CD14-positive monocyte (primary cell): Measurements from ENCODE around the gene LENEP. TPM values are rescaled to one million over a fixed set of nuclear protein-coding genes. Genes with fewer than 3 reads are reported as not detected.

ENCODE experiments used
- DNase-seq, 3 donors: peaks; one replicate each; pipeline ENCODE4 v3.0.0-alpha.2; 2011 to 2022
- H2AFZ ChIP-seq: 2 replicates; pipeline ENCODE4 v1.6.0; 2012; ENCODE audit warnings: mild to moderate bottlenecking, low read depth, low read length, inconsistent platforms; ENCODE audit not compliant: insufficient read depth, poor library complexity, severe bottlenecking
- H3K27ac ChIP-seq, 2 donors: 1 replicate in 1 of 2; 2 replicates in 1 of 2; pipeline ENCODE4 v1.5.1; 2012 to 2013; ENCODE audit warnings: low read length in 2 of 2, control low read depth in 1 of 2, inconsistent platforms in 1 of 2, low read depth in 1 of 2, mild to moderate bottlenecking in 1 of 2
- H3K27me3 ChIP-seq, 2 donors: one replicate each; pipeline versions ENCODE4 v1.6.0 to v1.6.1; 2011 to 2013; ENCODE audit warnings: low read length in 2 of 2; ENCODE audit not compliant: control insufficient read depth in 2 of 2, insufficient read depth in 2 of 2
- H3K36me3 ChIP-seq, 2 donors: replicated peaks in 1 of 2; 1 replicate in 1 of 2; 2 replicates in 1 of 2; pipeline versions ENCODE4 v1.5.1 to v1.6.1; 2012 to 2013; ENCODE audit warnings: low read length in 2 of 2, control low read depth in 1 of 2, inconsistent platforms in 1 of 2, mild to moderate bottlenecking in 1 of 2; ENCODE audit not compliant: insufficient read depth in 2 of 2, control insufficient read depth in 1 of 2
- H3K4me1 ChIP-seq, 2 donors: 1 replicate in 1 of 2; 2 replicates in 1 of 2; pipeline versions ENCODE4 v1.5.1 to v1.6.1; 2012 to 2013; ENCODE audit warnings: low read length in 2 of 2, control low read depth in 1 of 2, inconsistent platforms in 1 of 2, mild to moderate bottlenecking in 1 of 2, moderate library complexity in 1 of 2; ENCODE audit not compliant: insufficient read depth in 2 of 2, control insufficient read depth in 1 of 2
- H3K4me2 ChIP-seq: replicated peaks from 2 replicates; pipeline ENCODE3; 2012; ENCODE audit warnings: low read length, moderate library complexity, mild to moderate bottlenecking; ENCODE audit not compliant: poor library complexity, severe bottlenecking; ENCODE audit errors: extremely low read depth
- H3K4me3 ChIP-seq, 3 experiments: fragments of 200-600 bp in 1 of 3; sonication (generic) in 1 of 3; replicated peaks in 1 of 3; 1 replicate in 2 of 3; 2 replicates in 1 of 3; pipeline ENCODE4 v1.5.1; 2011 to 2013; ENCODE audit warnings: low read length in 3 of 3, mild to moderate bottlenecking in 3 of 3, control low read depth in 2 of 3, low read depth in 2 of 3, inconsistent platforms in 1 of 3, moderate library complexity in 1 of 3
- H3K79me2 ChIP-seq: 2 replicates; pipeline ENCODE4 v1.6.0; 2012; ENCODE audit warnings: mild to moderate bottlenecking, control low read depth, inconsistent platforms, low read length, moderate library complexity; ENCODE audit not compliant: insufficient read depth
- H3K9ac ChIP-seq: 2 replicates; pipeline ENCODE4 v1.6.0; 2017; ENCODE audit warnings: low read length, mild to moderate bottlenecking; ENCODE audit not compliant: insufficient read depth, poor library complexity, severe bottlenecking
- H3K9me3 ChIP-seq, 2 donors: replicated peaks in 1 of 2; 1 replicate in 1 of 2; 2 replicates in 1 of 2; pipeline versions ENCODE4 v1.5.1 to v1.6.1; 2012 to 2013; ENCODE audit warnings: low read length in 2 of 2, control low read depth in 1 of 2; ENCODE audit not compliant: control insufficient read depth in 1 of 2, insufficient read depth in 1 of 2
- H4K20me1 ChIP-seq: 2 replicates; pipeline ENCODE4 v1.6.0; 2012; ENCODE audit warnings: mild to moderate bottlenecking, low read length, control low read depth, moderate library complexity; ENCODE audit not compliant: insufficient read depth
- H3K27ac Mint-ChIP-seq, 7 donors: one replicate each; pipeline ENCODE4 v1.8.0; 2020; ENCODE audit warnings: mild to moderate bottlenecking in 7 of 7, mixed read lengths in 7 of 7, moderate library complexity in 6 of 7, inconsistent platforms in 2 of 7
- H3K27me3 Mint-ChIP-seq, 3 donors: one replicate each; pipeline ENCODE4 v1.8.0; 2021 to 2022; ENCODE audit warnings: low read depth in 3 of 3, mild to moderate bottlenecking in 3 of 3, mixed read lengths in 3 of 3, moderate library complexity in 3 of 3, inconsistent platforms in 1 of 3
- H3K36me3 Mint-ChIP-seq, 2 donors: one replicate each; pipeline ENCODE4 v1.8.0; 2020; ENCODE audit warnings: mixed read lengths in 2 of 2, inconsistent platforms in 1 of 2, mild to moderate bottlenecking in 1 of 2
- H3K4me1 Mint-ChIP-seq: one replicate; pipeline ENCODE4 v1.8.0; 2020; ENCODE audit warnings: mild to moderate bottlenecking, mixed read lengths
- H3K4me3 Mint-ChIP-seq, 2 donors: one replicate each; pipeline ENCODE4 v1.8.0; 2020; ENCODE audit warnings: mild to moderate bottlenecking in 2 of 2, mixed read lengths in 2 of 2, moderate library complexity in 1 of 2
- H3K9me3 Mint-ChIP-seq, 7 donors: one replicate each; pipeline ENCODE4 v1.8.0; 2020 to 2022; ENCODE audit warnings: mixed read lengths in 7 of 7, mild to moderate bottlenecking in 6 of 7, moderate library complexity in 6 of 7, inconsistent platforms in 2 of 7
- WGBS: methylation state at CpG from one replicate; pipeline ENCODE4 v1.1.5; 2013; ENCODE audit warnings: missing lambda C conversion rate; ENCODE audit not compliant: insufficient coverage; 5-methylcytosine and 5-hydroxymethylcytosine counted together
- intact Hi-C, 2 donors: fragments of 100-400 bp; cut with micrococcal nuclease; formaldehyde crosslinking; loops; one replicate each; pipeline versions ENCODE4 v1.15.0 to v1.15.1; 2023
- polyA plus RNA-seq, 3 donors: library from polyadenylated mRNA; depleted of rRNA in 1 of 3; unstranded in 2 of 3; stranded (reverse) in 1 of 3; fragments of 300-500 nt in 2 of 3; fragments of >200 nt in 1 of 3; fragmentation: Illumina TruSeq in 2 of 3; gene quantifications; 1 replicate in 2 of 3; 2 replicates in 1 of 3; pipeline ENCODE4 v1.2.3, GENCODE V29; 2012 to 2021
- TF ChIP-seq, protein P1 (sequence below): fragments of 200-600 bp; IDR thresholded peaks from one replicate; pipeline ENCODE4 v1.8.0; 2022; ENCODE audit warnings: antibody characterized with exemption, mild to moderate bottlenecking

LENEP gene
- polyA plus RNA-seq, 3 donors: not detected

DNA sequence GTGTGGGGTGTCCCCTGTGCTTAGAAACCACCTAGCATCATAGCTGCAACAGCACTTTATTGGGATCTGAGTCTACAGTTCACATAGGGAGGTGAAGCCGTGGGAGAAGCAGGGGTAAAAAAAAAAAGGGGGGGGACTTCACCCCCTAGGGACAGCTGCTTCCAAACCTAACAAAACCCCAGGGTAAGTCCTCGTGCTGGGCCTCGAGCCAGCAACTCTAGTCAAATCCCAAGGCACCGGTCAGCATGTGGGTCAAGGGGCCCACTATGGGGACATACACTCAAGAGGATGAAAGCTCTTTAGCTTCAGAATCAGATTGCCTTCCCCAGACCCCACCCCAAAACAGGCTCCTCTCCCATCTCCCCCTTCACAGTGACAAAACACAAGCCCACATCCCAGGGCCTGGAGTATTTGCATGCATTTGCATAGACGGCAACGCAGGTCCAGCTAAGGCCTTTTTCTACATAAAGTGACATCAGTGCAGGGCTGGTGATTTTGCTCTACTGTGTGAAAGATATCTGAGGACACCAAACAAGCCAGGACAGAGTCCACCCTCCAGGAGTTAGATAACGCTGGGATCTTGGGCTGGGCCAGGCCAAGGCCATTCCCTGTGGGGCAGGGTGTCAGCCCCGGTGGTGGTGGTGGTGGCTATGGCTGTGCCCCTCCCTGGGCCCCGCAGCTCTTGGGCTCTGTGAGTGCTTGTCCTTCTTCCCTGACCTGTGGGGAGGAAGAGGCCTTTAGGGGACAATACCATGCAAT is 48.8 kb upstream of the LENEP start:
- DNase-seq: no peak
- Histone ChIP-seq H2AFZ (no peak overlapping the region), H3K27me3 (no peaks in the 10 kb centered on the region), H3K9ac (peak overlapping the region; percentile 12), H3K4me1 (peaks cover 40 to 48% of the 10 kb centered on the region in 2 donors), H3K4me2 (peak overlapping the region; percentile 48), H3K9me3 (no peaks in the 10 kb centered on the region), H3K79me2 (no peaks in the 10 kb centered on the region), H3K36me3 (peaks cover 31 to 47% of the 10 kb centered on the region in 2 donors), H3K4me3 (peak overlapping the region in 1 of 3 experiments; percentile 18), H4K20me1 (no peaks in the 10 kb centered on the region), H3K27ac (peak overlapping the region; percentile 47 to 82)
- Mint-ChIP-seq H3K9me3 (no peaks in the 10 kb centered on the region), H3K36me3 (peaks cover 33 to 47% of the 10 kb centered on the region in 2 donors), H3K4me3 (no peak overlapping the region), H3K4me1 (peaks cover 51% of the 10 kb centered on the region), H3K27me3 (peaks cover 0 to 2% (median 0%) of the 10 kb centered on the region in 3 donors), H3K27ac (peak overlapping the region; percentile 64 to 87 (median 80))
- 29% methylated on average over 5 of the region's 9 CpGs for WGBS
- TF ChIP-seq, protein P1, sequence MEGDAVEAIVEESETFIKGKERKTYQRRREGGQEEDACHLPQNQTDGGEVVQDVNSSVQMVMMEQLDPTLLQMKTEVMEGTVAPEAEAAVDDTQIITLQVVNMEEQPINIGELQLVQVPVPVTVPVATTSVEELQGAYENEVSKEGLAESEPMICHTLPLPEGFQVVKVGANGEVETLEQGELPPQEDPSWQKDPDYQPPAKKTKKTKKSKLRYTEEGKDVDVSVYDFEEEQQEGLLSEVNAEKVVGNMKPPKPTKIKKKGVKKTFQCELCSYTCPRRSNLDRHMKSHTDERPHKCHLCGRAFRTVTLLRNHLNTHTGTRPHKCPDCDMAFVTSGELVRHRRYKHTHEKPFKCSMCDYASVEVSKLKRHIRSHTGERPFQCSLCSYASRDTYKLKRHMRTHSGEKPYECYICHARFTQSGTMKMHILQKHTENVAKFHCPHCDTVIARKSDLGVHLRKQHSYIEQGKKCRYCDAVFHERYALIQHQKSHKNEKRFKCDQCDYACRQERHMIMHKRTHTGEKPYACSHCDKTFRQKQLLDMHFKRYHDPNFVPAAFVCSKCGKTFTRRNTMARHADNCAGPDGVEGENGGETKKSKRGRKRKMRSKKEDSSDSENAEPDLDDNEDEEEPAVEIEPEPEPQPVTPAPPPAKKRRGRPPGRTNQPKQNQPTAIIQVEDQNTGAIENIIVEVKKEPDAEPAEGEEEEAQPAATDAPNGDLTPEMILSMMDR: no peak
- intact Hi-C loops: no loop called here

DNA sequence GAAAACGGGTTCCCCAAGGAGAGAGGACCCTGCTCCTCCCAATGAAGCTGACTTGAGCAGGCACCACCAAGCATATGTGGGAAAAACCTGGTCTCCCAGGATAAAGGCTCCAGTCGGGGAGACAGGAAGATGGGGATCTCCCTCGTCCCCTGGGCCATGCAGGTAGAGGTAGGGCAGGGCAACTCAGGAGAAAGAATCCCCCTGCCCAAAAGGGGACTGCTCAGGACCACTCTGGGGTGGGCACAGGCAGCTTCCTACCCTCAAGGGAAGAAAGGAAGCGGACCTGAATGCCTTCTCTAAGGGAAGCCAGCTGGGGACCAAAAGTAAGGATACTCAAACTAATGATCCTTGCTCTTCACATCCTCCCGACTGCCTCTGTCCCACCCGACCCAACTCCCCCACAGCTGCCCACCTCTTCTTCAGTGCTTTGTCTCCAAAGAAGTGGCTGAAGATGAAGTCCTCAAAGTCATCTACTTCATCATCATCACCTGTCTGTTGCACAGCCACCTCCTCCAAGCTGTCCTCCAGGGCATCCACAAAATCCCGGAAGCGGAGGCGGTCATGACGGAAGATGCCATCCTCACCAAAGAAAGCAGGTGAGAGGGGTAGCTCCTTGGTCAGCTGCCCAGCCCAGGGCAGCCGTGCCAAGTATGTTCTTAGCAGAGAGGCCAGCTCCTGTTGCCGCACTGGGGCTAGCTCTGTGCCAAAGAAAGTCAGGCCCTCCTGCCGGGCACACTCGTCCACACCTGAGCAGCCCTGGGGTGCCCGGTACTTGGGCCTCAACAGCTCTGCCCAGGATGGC is 48.0 kb upstream of the LENEP start:
- H3K4me1 Mint-ChIP-seq: peaks cover 47% of the 10 kb centered on the region
- WGBS: 83% methylated on average over 13 of the region's 15 CpGs
- Histone ChIP-seq H3K79me2 (no peaks in the 10 kb centered on the region), H3K4me2 (no peak overlapping the region), H3K4me3 (no peak overlapping the region), H3K9me3 (no peaks in the 10 kb centered on the region), H4K20me1 (no peaks in the 10 kb centered on the region), H2AFZ (no peak overlapping the region), H3K9ac (no peak overlapping the region), H3K27me3 (no peaks in the 10 kb centered on the region), H3K27ac (peak overlapping the region in 1 of 2 donors; percentile 82), H3K4me1 (peaks cover 36 to 43% of the 10 kb centered on the region in 2 donors), H3K36me3 (peaks cover 32 to 50% of the 10 kb centered on the region in 2 donors)
- DNase-seq: no peak
- peaks cover 0 to 2% (median 0%) of the 10 kb centered on the region in 3 donors for H3K27me3 Mint-ChIP-seq
- no peaks in the 10 kb centered on the region for H3K9me3 Mint-ChIP-seq
- intact Hi-C loops: no loop called here
- peaks cover 33 to 49% of the 10 kb centered on the region in 2 donors for H3K36me3 Mint-ChIP-seq
- TF ChIP-seq, protein P1: no peak
- no peak overlapping the region for H3K27ac Mint-ChIP-seq
- no peak overlapping the region for H3K4me3 Mint-ChIP-seq
